ENCODE data around the gene COL1A1. TPM values are rescaled to one million over a fixed set of nuclear protein-coding genes. Genes with fewer than 3 reads are reported as not detected.

The COL1A1 gene
- total and polyA plus RNA-seq, 2 of the 13 experiments (the other 11 are each of a cell fraction or from before 2014, with no cell fraction given) = 0.05 TPM; not detected in 1

- TF ChIP-seq NR2F1 (CRISPR knock-in tag; IDR thresholded peaks at IDR 0.05) (no peak), ZBTB43 (CRISPR knock-in tag; conservative IDR thresholded peaks at IDR 0.05) (no peak), IKZF5 (CRISPR knock-in tag; IDR thresholded peaks at IDR 0.05) (no peak), ZBTB20 (CRISPR knock-in tag; IDR thresholded peaks at IDR 0.05; ENCODE audit: borderline replicate concordance, low read depth) (no peak), ZNF205 (CRISPR knock-in tag; IDR thresholded peaks at IDR 0.05) (no peak), ZMYM3 (CRISPR knock-in tag; IDR thresholded peaks at IDR 0.05) (no peak), CC2D1A (CRISPR knock-in tag; IDR thresholded peaks at IDR 0.05) (no peak), HDAC6 (IDR thresholded peaks at IDR 0.05; ENCODE audit: low read depth, low read length) (no peak), RFXANK (CRISPR knock-in tag; IDR thresholded peaks at IDR 0.05) (no peak), ZNF281 (CRISPR knock-in tag; IDR thresholded peaks at IDR 0.05; ENCODE audit: borderline replicate concordance) (no peak), HOXD1 (CRISPR knock-in tag; IDR thresholded peaks at IDR 0.05) (no peak), ZNF816 (CRISPR knock-in tag; IDR thresholded peaks at IDR 0.05; ENCODE audit: borderline replicate concordance) (no peak), ZNF660 (CRISPR knock-in tag; IDR thresholded peaks at IDR 0.05; ENCODE audit: borderline replicate concordance, low read depth) (no peak), NR3C1 (CRISPR knock-in tag; IDR thresholded peaks at IDR 0.05) (no peak), ZNF18 (CRISPR knock-in tag; IDR thresholded peaks at IDR 0.05; ENCODE audit: insufficient replicate concordance) (no peak), SMYD3 (CRISPR knock-in tag; IDR thresholded peaks at IDR 0.05) (no peak), KAT8 (CRISPR knock-in tag; IDR thresholded peaks at IDR 0.05) (no peak), SP4 (CRISPR knock-in tag; IDR thresholded peaks at IDR 0.05) (0 out of 2 replicates have a peak, but pooled peaks have one; percentile 24), NFKB2 (CRISPR knock-in tag; IDR thresholded peaks at IDR 0.05; ENCODE audit: borderline replicate concordance) (no peak)
- TF ChIP-seq, protein P1, sequence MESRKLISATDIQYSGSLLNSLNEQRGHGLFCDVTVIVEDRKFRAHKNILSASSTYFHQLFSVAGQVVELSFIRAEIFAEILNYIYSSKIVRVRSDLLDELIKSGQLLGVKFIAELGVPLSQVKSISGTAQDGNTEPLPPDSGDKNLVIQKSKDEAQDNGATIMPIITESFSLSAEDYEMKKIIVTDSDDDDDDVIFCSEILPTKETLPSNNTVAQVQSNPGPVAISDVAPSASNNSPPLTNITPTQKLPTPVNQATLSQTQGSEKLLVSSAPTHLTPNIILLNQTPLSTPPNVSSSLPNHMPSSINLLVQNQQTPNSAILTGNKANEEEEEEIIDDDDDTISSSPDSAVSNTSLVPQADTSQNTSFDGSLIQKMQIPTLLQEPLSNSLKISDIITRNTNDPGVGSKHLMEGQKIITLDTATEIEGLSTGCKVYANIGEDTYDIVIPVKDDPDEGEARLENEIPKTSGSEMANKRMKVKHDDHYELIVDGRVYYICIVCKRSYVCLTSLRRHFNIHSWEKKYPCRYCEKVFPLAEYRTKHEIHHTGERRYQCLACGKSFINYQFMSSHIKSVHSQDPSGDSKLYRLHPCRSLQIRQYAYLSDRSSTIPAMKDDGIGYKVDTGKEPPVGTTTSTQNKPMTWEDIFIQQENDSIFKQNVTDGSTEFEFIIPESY (CRISPR knock-in tag; IDR thresholded peaks at IDR 0.05) = no peak
- TF ChIP-seq, protein P2, sequence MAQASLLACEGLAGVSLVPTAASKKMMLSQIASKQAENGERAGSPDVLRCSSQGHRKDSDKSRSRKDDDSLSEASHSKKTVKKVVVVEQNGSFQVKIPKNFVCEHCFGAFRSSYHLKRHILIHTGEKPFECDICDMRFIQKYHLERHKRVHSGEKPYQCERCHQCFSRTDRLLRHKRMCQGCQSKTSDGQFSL (CRISPR knock-in tag; IDR thresholded peaks at IDR 0.05) = peak; percentile 36; the same call in 1 of the 2 replicates
These were observed 54.3 kb downstream of the COL1A1 start (continued) for GRCh38 chr17:50146927-50147665.
